Measurements from ENCODE around the gene EVPL. TPM values are rescaled to one million over a fixed set of nuclear protein-coding genes. Genes with fewer than 3 reads are reported as not detected.

Gene EVPL
- total and polyA plus RNA-seq, 2 of the 13 experiments (the other 11 are each of a cell fraction or from before 2014, with no cell fraction given): 2.1 to 8.2 TPM

GRCh38 chr17:76013377-76013932 lies 13.7 kb downstream of the EVPL start (continued):
- TF ChIP-seq TERF1 (CRISPR knock-in tag; IDR thresholded peaks at IDR 0.05): no peak
- 0 out of 2 replicates have a peak, but pooled peaks have one; percentile 22 for TF ChIP-seq ZNF737 (CRISPR knock-in tag; IDR thresholded peaks at IDR 0.05; ENCODE audit: borderline replicate concordance)
- no peak for TF ChIP-seq ATF4 (CRISPR knock-in tag; IDR thresholded peaks at IDR 0.05)
- no peak for TF ChIP-seq ZNF143 (CRISPR knock-in tag; IDR thresholded peaks at IDR 0.05)

- Histone ChIP-seq H3K27me3 (ENCODE audit: control insufficient read depth in 1 of 2, insufficient read depth in 2 of 2, low read length in 2 of 2) (no peaks in the 10 kb centered on the region), H3K79me2 (ENCODE audit: insufficient read depth, low read length) (no peaks in the 10 kb centered on the region), H3K9ac (ENCODE audit: insufficient read depth, low read depth, low read length) (no peak overlapping the region), H3K4me1 (ENCODE audit: insufficient read depth, low read length) (peaks cover 5% of the 10 kb centered on the region; the same call in 1 of the 2 replicates), H3K4me3 (replicated peaks in 1 of 3; ENCODE audit: insufficient read depth in 1 of 3, low read depth in 2 of 3, low read length in 3 of 3) (no peak overlapping the region), H2AFZ (ENCODE audit: low read length) (no peak overlapping the region), H3K27ac (ENCODE audit: extremely low read length, insufficient read depth, low read length) (no peak overlapping the region), H4K20me1 (ENCODE audit: insufficient read depth, low read length) (no peaks in the 10 kb centered on the region), H3K4me2 (ENCODE audit: low read depth, low read length) (no peak overlapping the region), H3K36me3 (replicated peaks in 1 of 2; ENCODE audit: control insufficient read depth in 1 of 2, insufficient read depth in 2 of 2, low read length in 2 of 2) (peaks cover 0 to 3% of the 10 kb centered on the region in 2 experiments; a peak in 2 of 5 replicates), H3K9me3 (ENCODE audit: low read length) (no peaks in the 10 kb centered on the region)
- intact Hi-C loops (cut with micrococcal nuclease; ENCODE audit: unreplicated experiment) (no loop called here), in situ Hi-C loops (cut with HindIII; ENCODE audit: extremely low pct_ligation_motif_present, low pct_unique_long_range_greater_than_20kb) (no loop called here)
- FAIRE-seq: no peak
- no peak for ATAC-seq
- TF ChIP-seq ZNF768 (CRISPR knock-in tag; IDR thresholded peaks at IDR 0.05): peak; percentile 12; the same call in 1 of the 2 replicates
- TF ChIP-seq ZMAT5 (CRISPR knock-in tag; IDR thresholded peaks at IDR 0.05; ENCODE audit: borderline replicate concordance, low read depth): no peak
- no peak for TF ChIP-seq ZNF329 (CRISPR knock-in tag; IDR thresholded peaks at IDR 0.05; ENCODE audit: low read depth)
- no peak for TF ChIP-seq LCORL (IDR thresholded peaks at IDR 0.05)
- TF ChIP-seq LCORL (CRISPR knock-in tag; IDR thresholded peaks at IDR 0.05): no peak
- no peak for TF ChIP-seq GPN1 (CRISPR knock-in tag; IDR thresholded peaks at IDR 0.05; ENCODE audit: borderline replicate concordance)
- POLR2A ChIA-PET: interaction anchor here (1.0 to 1.3 kb wide), 2 partner anchors 9 to 34 kb away, joined by 3 read pairs; no protein-coding TSS in a partner anchor
- CTCF ChIA-PET (ENCODE audit: low intra/inter-chr PET ratio, low total read pairs): no interaction called here
- BruUV-seq (replicated peaks): no TSS peak
- no peak for DNase-seq (ENCODE audit: low spot score)
- WGBS (ENCODE audit: low lambda C conversion rate): 85% methylated on average over 5 of the region's 5 CpGs
Observed at GRCh38 chr17:76011951-76012350, 15.2 kb downstream of the EVPL start.

Data from HepG2 (cell line).